ENCODE results near the gene NR4A1. TPM values are rescaled to one million over a fixed set of nuclear protein-coding genes. Genes with fewer than 3 reads are reported as not detected.

NR4A1 gene
- total and polyA plus RNA-seq, 10 of the 15 experiments (the other 5 are each of a cell fraction or from before 2014, with no cell fraction given), result 0.05 to 7.9 (median 2.2) TPM; not detected in 1

GRCh38 chr12:52079576-52080402 is 28.5 kb downstream of the NR4A1 start, which contains the start of gene SMIM41:
TSS of gene SMIM41 (plus strand) at chr12:52079704. CDS start at chr12:52079780, 76 bp downstream.
- Histone ChIP-seq H3K36me3 (ENCODE audit: control insufficient read depth in 2 of 2, insufficient read depth in 2 of 2, low read length in 1 of 2) (peaks cover 16% of the 10 kb centered on the region in 2 experiments), H3K79me2 (ENCODE audit: control insufficient read depth, insufficient read depth, low read length) (no peaks in the 10 kb centered on the region; the same call in 1 of the 2 replicates), H3K4me3 (no peak within 1 kb of the TSS), H2AFZ (ENCODE audit: control insufficient read depth, low read depth, low read length) (no peak within 1 kb of the TSS), H3K4me2 (ENCODE audit: control insufficient read depth, insufficient read depth) (no peak within 1 kb of the TSS), H3K9ac (ENCODE audit: control insufficient read depth, insufficient read depth, low read length) (no peak within 1 kb of the TSS), H3K27ac (ENCODE audit: control insufficient read depth, insufficient read depth) (no peak within 1 kb of the TSS), H4K20me1 (ENCODE audit: control insufficient read depth, insufficient read depth) (no peaks in the 10 kb centered on the region), H3K27me3 (replicated peaks in 1 of 2; ENCODE audit: control insufficient read depth in 2 of 2, insufficient read depth in 2 of 2, low read length in 1 of 2) (no peaks in the 10 kb centered on the region), H3K9me3 (replicated peaks; ENCODE audit: control insufficient read depth, insufficient read depth, low read length) (no peaks in the 10 kb centered on the region), H3K4me1 (ENCODE audit: control insufficient read depth, insufficient read depth, low read length) (peaks cover 14% of the 10 kb centered on the region)
- BruUV-seq (replicated peaks), result no TSS peak
- DNase-seq (ENCODE audit: low read depth, low spot score) (no peak), ATAC-seq (no peak), FAIRE-seq (no peak)
- ChIA-PET RAD21 (ENCODE audit: unreplicated experiment) (interaction anchor here (2.0 to 3.7 kb wide), 2 partner anchors 50 to 54 kb away, joined by 18 to 111 read pairs; no protein-coding TSS in a partner anchor), POLR2A (no interaction called here), CTCF (interaction anchor here (1.4 to 13.1 kb wide), 4 partner anchors 11 to 87 kb away, joined by 4 to 622 read pairs (median 99); partner anchors contain the start of gene ATG101), SMC1A (ENCODE audit: uncharacterized antibody, unreplicated experiment) (interaction anchor here (0.9 to 12.5 kb wide), 3 partner anchors 38 to 55 kb away, joined by 3 to 322 read pairs (median 62); no protein-coding TSS in a partner anchor)
- in situ Hi-C loops (cut with MboI) (loop anchor here (5.0 kb wide), 1 partner anchor 52 kb away; no protein-coding TSS in a partner anchor), intact Hi-C loops (cut with micrococcal nuclease; ENCODE audit: unreplicated experiment) (no loop called here)
- TF ChIP-seq IKZF2 (IDR thresholded peaks at IDR 0.05) (no peak), REST (IDR thresholded peaks at IDR 0.05; ENCODE audit: low read depth, low read length) (no peak), FOXM1 (IDR thresholded peaks at IDR 0.05; ENCODE audit: low read depth, low read length) (no peak), BMI1 (IDR thresholded peaks at IDR 0.05; ENCODE audit: borderline replicate concordance) (no peak), GATAD2B (conservative IDR thresholded peaks at IDR 0.05; ENCODE audit: low read depth) (no peak), RFX5 (IDR thresholded peaks at IDR 0.05; ENCODE audit: low read depth, low read length) (no peak)
- WGBS (ENCODE audit: insufficient coverage, insufficient replicate concordance, low lambda C conversion rate, missing lambda C conversion rate), result 96% methylated on average over 59 of the region's 87 CpGs
